Stomach smooth muscle (tissue), 2 donors: ENCODE measurements around the gene TBC1D9B.

Experiments
- H3K27ac ChIP-seq: one replicate; pipeline ENCODE4 v1.7.0; 2013; ENCODE audit warnings: mild to moderate bottlenecking, low read length, inconsistent platforms
- H3K27me3 ChIP-seq, 2 donors: one replicate each; pipeline ENCODE4 v1.7.0; 2013; ENCODE audit warnings: low read length in 2 of 2; ENCODE audit not compliant: insufficient read depth in 2 of 2, control insufficient read depth in 1 of 2
- H3K36me3 ChIP-seq, 2 donors: one replicate each; pipeline ENCODE4 v1.7.0; 2013; ENCODE audit warnings: low read length in 2 of 2; ENCODE audit not compliant: control insufficient read depth in 2 of 2, insufficient read depth in 2 of 2
- H3K4me1 ChIP-seq: one replicate; pipeline ENCODE4 v1.7.0; 2013; ENCODE audit warnings: low read length; ENCODE audit not compliant: control insufficient read depth, insufficient read depth
- H3K4me3 ChIP-seq, 2 donors: one replicate each; pipeline ENCODE4 v1.7.0; 2013; ENCODE audit warnings: low read length in 2 of 2
- H3K9ac ChIP-seq, 2 donors: one replicate each; pipeline ENCODE4 v1.7.0; 2013; ENCODE audit warnings: low read length in 2 of 2, mild to moderate bottlenecking in 1 of 2
- H3K9me3 ChIP-seq, 2 donors: one replicate each; pipeline ENCODE4 v1.7.0; 2013; ENCODE audit warnings: low read length in 2 of 2; ENCODE audit not compliant: control insufficient read depth in 2 of 2
- donor health status: healthy.
- donor health status: Pancreatic carcinoma.

Gene TBC1D9B

DNA sequence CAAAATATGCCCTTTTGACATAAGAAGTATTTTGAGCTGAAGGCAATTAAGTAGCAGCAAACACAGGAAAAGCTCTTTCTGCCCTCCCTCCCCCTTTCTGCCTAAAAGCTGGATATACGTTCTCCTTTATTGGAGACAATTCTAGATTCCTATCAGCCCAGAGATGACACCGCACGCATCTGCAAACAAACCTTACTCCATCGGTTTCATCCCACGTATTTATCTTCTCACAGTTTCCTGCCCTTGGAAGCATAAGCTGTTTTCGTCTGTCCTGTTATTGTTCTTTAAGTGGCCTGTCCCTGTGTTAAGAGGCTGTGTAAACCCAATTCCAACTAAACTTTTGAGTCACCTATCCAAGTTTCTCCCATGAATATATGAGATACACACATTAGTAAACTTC, 11.8 kb downstream of the TBC1D9B start:
- no peak overlapping the region for H3K4me3 ChIP-seq
- peaks cover 52 to 69% of the 10 kb centered on the region in 2 donors for H3K36me3 ChIP-seq
- no peaks in the 10 kb centered on the region for H3K27me3 ChIP-seq
- no peaks in the 10 kb centered on the region for H3K4me1 ChIP-seq
- no peak overlapping the region for H3K27ac ChIP-seq
- H3K9ac ChIP-seq = no peak overlapping the region
- no peaks in the 10 kb centered on the region for H3K9me3 ChIP-seq

DNA sequence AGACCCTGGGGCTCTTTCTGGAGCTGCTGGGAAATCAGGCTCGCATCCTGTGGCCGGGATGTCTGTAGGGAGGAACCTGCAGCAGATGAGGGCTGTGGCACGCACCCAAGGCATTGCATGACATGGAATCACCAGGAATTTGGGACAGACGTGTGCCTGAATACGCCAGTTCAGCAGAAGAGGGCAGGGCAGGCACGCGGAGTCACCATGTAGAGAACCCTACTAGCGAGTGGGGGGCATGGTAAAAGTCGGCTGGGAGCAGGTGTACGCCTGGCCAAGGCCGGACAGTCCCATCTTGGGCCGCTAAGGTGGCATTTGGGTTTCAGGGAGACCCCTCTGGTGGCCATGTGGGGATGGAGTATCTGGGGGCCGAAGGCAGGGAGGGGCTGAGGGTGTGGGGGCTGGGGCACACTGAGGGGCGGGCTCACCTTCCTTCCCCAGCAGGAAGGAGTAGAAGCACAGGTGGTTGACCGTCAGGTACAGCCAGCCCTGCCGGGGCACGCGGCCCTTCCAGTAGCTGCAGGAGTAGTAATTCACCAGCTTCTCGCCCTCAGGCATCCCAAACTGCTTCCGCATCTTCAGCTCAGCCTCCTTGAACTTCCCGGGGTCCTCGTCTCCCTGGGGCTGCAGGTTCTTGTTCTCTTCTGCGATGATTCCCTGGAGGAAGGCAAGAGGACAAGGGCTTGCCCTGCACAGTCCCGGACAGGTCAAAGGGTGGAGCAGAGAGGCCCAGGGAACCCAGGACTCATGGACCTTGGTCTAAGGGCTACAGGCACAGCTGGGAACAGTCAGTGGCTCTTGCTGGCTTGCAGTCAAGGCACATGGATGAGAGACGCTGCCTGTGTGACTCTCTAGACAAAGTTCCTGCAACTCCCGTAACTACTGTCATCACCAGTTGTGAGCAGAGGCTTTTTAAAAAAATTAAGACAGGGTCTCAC, 13.5 kb downstream of the TBC1D9B start:
- Histone ChIP-seq H3K27ac (no peak overlapping the region), H3K4me3 (no peak overlapping the region), H3K9ac (no peak overlapping the region), H3K27me3 (no peaks in the 10 kb centered on the region), H3K9me3 (no peaks in the 10 kb centered on the region), H3K4me1 (no peaks in the 10 kb centered on the region), H3K36me3 (peaks cover 61 to 71% of the 10 kb centered on the region in 2 donors)

DNA sequence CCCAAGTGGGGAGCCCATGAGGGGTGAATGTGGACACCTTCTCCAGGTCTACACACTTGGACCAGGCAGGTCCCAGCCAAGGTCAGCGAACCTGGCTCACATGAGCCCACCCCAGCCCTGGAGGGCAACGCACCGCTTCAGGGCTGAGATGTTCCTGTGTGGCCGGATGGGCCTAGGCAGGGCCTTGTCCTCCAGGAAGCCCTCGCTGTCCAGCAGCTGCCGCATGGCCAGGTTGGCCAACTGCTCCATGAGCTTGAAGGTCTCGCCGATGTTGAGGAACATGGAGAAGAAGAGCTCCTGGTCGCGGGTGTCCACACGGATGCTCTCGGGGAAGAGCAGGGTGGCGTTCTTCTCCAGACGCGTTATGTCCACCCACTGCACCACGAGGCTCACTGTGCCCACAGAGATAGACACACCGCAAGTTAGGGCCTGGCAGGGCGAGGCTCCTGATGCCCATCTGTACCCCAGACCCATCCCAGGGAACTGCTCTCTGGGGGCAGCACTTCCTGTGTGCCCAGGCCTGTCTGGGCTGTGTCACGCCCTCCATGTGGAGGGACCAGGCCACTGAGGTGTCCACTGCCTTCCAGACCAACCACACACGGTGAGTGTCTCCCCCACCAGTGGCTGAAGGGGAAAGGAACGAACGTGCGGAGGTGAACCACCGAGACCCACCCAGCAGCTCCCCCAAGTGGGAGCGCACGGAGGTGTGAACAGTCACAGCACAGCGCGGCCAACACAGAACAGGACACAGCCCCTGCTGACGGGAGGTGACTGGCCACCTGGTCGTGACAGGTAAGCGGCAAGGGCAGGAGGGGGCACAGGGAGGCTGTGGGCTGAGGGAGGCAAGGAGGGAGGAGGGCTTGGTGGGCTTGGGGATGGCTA, 14.4 kb downstream of the TBC1D9B start:
- Histone ChIP-seq H3K4me3 (no peak overlapping the region), H3K9me3 (no peaks in the 10 kb centered on the region), H3K36me3 (peaks cover 57 to 70% of the 10 kb centered on the region in 2 donors), H3K27me3 (no peaks in the 10 kb centered on the region), H3K27ac (no peak overlapping the region), H3K9ac (no peak overlapping the region), H3K4me1 (no peaks in the 10 kb centered on the region)

DNA sequence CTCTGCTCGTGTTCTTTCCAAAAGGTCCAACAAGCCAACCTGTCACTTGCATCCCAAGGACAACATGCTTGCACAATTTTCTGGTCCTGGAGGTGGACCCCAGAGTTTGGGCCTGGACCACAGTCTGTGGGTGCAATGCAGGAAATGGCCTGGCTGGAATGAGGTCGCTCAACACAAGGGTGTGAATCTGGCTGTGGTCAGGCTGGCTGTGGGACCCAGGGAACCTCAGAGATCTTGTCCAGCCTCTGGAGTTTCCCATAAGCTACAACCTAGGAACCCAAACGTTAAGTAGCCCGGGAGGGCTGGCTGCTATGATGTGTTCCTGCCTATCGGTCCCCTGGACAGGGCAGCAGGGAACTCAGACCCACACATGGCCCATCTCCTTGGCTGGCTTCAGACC, 15.4 kb downstream of the TBC1D9B start:
- Histone ChIP-seq H3K4me1 (no peaks in the 10 kb centered on the region), H3K27ac (no peak overlapping the region), H3K36me3 (peaks cover 59 to 71% of the 10 kb centered on the region in 2 donors), H3K9me3 (no peaks in the 10 kb centered on the region), H3K4me3 (no peak overlapping the region), H3K27me3 (no peaks in the 10 kb centered on the region), H3K9ac (no peak overlapping the region)

DNA sequence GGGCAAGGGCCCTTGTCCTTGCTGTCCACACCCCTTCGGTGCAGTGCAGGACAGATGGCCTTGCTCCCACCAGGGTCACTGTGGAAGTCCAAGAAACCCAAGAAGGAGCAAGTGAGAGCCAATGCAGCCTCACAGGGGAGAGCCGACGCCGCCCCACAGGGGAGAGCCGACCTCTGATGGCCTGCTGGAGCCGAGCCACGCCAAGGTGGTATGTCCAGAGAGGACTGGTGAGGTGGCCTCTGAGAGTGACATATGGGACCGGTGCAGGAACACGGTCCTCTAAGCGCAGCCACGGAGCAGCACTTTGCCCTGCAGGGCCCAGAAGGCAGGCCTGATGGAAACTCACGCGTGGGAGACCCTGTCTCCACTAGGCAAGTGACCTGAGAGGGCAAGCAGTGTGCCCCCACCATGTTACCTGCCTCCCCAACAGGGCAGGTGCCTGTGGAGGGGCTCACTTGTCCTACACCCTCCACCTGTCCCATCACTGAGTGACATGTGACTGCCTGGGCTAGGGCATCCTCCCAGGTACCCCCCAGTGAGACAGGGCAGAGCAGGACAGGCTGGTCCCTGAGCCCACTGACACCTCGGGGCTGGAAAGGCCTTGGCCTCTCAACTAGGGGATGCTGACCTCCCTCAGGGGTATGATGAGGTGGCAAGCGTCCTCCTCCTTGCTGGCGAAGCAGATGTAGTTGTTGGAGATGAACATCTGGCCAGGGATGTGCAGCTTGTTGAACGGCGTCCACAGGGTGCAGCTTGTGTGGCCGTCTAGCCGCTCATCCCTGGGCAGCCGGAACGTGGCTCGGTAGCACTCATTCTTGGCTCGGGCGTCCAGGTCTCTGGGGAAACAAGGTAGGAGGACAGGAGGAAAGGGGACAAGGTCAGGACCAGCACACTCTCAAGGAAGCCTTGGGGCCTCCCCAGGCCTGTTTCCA, 16.7 kb downstream of the TBC1D9B start:
- Histone ChIP-seq H3K9me3 (no peaks in the 10 kb centered on the region), H3K4me1 (no peaks in the 10 kb centered on the region), H3K36me3 (peaks cover 66 to 78% of the 10 kb centered on the region in 2 donors), H3K27ac (no peak overlapping the region), H3K4me3 (no peak overlapping the region), H3K27me3 (no peaks in the 10 kb centered on the region), H3K9ac (no peak overlapping the region)

DNA sequence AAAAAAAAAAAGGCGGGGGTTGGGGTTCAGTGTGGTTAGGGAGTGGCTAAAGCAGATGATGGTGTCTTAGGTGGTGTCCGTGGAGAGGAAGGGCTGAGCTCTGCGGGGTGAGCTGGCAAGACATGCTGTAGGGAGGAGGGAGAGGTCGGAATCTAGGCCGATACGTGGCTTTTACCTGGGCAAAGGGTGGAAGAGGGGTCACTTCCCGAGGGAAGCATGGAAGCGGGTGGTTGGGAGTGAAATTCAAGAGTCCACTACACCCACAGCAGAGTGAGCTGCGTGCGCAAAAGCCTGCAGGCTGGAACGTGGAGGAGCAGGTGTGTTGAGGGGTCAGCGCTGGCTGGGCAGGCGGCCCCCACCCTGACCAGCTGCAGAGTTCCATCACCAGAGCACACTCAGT, 17.8 kb downstream of the TBC1D9B start:
- Histone ChIP-seq H3K4me3 (no peak overlapping the region), H3K27me3 (no peaks in the 10 kb centered on the region), H3K9me3 (no peaks in the 10 kb centered on the region), H3K27ac (no peak overlapping the region), H3K4me1 (no peaks in the 10 kb centered on the region), H3K9ac (no peak overlapping the region), H3K36me3 (peaks cover 62 to 76% of the 10 kb centered on the region in 2 donors)

DNA sequence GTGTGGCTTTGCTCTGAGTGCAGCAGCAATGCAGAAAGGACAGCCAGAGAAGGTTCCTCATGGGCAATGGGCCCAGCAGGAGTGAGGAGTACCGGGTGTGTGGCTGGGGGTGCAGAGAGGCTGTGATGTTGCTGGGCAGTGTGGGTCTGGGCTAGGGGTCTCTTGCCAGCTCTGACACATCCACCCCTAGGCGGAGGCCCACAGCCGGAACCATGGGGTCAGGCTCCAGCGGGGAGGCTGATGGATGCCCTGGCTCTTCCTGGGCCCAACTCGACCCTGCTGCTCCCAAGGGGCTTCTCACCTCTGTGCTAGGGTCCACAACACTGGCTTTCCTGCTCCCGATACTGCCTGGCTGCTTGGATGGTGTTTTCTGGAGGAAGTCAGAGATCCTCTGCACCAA, 19.9 kb downstream of the TBC1D9B start:
- Histone ChIP-seq H3K27ac (no peak overlapping the region), H3K27me3 (no peaks in the 10 kb centered on the region), H3K4me1 (no peaks in the 10 kb centered on the region), H3K4me3 (no peak overlapping the region), H3K36me3 (peaks cover 60 to 74% of the 10 kb centered on the region in 2 donors), H3K9ac (no peak overlapping the region), H3K9me3 (peaks cover 3 to 4% of the 10 kb centered on the region in 2 donors)

DNA sequence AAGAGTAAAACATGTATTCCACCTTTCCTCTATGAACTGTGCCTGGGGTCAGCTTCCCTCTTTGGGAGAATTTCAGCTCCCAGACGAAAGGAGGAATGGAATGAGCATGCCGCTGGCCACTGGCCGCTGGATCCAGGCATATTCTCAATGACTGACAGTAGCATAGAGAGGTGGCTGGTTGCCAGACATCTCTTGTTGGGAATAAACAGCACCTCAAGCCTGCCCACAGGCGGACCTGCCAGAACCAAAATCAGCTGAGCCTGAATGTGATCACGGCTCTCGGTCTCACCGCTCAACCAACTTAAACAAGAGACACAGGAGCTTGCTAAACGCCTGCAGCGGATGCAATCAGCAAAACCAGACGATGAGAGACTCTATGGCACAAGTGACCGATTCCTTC, 20.6 kb downstream of the TBC1D9B start:
- Histone ChIP-seq H3K27ac (no peak overlapping the region), H3K27me3 (no peaks in the 10 kb centered on the region), H3K36me3 (peaks cover 55 to 72% of the 10 kb centered on the region in 2 donors), H3K9ac (no peak overlapping the region), H3K4me3 (no peak overlapping the region), H3K4me1 (no peaks in the 10 kb centered on the region), H3K9me3 (peaks cover 4 to 8% of the 10 kb centered on the region in 2 donors)

DNA sequence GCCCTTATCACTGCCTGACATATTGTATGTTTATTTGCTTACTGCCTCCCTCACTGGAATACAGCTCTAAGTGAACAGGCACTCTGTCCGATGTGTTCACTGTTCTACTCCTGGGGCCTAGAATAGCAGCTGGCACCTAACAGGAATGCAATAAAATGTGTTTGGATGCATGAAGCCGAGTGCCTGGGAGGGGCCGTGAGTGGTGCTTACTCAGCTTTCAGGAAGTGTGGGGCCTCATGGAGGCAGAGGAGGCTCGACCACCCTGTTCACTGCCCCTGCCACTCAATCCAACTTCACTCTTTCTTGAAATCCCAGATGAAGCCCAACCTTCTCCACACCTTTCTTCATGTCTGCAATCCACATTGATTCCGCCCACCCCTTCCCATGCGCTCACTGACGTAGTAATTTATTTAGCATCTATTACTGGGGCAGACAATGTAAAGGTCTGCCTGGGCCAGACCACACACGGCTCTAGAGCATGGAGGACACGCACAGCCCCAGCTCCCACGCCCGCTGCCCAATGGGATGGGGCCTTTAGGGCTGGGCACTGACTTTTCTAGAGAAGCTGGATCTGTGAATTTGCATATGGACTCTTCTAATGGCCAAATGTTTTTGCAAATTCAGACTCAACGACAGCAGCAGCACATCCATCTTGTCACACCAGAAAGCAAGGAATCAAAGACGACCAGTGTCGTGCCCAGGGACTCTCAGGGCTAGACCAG, 21.3 kb downstream of the TBC1D9B start:
- Histone ChIP-seq H3K9me3 (peaks cover 4 to 8% of the 10 kb centered on the region in 2 donors), H3K36me3 (peaks cover 54 to 66% of the 10 kb centered on the region in 2 donors), H3K27ac (no peak overlapping the region), H3K9ac (no peak overlapping the region), H3K4me1 (no peaks in the 10 kb centered on the region), H3K27me3 (no peaks in the 10 kb centered on the region), H3K4me3 (no peak overlapping the region)
